Large intestine (tissue), 3 donors: Measurements from ENCODE around the gene KIAA1328. TPM values are rescaled to one million over a fixed set of nuclear protein-coding genes. Genes with fewer than 3 reads are reported as not detected.
"Not testable (repeated sequence)": the region's sequence is repeated elsewhere in the genome, so short reads cannot be mapped to it uniquely, and the experiment has no call there.

ENCODE experiments used
- DNase-seq, 2 donors: peaks; one replicate each; pipeline versions ENCODE4 v3.0.0 to v3.0.0-alpha.2; 2013
- H3K27ac ChIP-seq: one replicate; pipeline ENCODE4 v1.5.1; 2013; ENCODE audit warnings: low read length
- H3K27me3 ChIP-seq: 2 replicates; pipeline ENCODE4 v1.6.1; 2013; ENCODE audit warnings: low read length; ENCODE audit not compliant: control insufficient read depth, insufficient read depth
- H3K36me3 ChIP-seq: 2 replicates; pipeline ENCODE4 v1.6.1; 2013; ENCODE audit warnings: low read length; ENCODE audit not compliant: control insufficient read depth, insufficient read depth
- H3K4me1 ChIP-seq: one replicate; pipeline ENCODE4 v1.6.1; 2013; ENCODE audit warnings: low read length; ENCODE audit not compliant: control insufficient read depth, insufficient read depth
- H3K4me3 ChIP-seq: one replicate; pipeline ENCODE4 v1.5.1; 2013; ENCODE audit warnings: low read length
- H3K9me3 ChIP-seq: one replicate; pipeline ENCODE4 v1.6.1; 2013; ENCODE audit warnings: mild to moderate bottlenecking, low read depth, low read length, moderate library complexity; ENCODE audit not compliant: control insufficient read depth
- WGBS: methylation state at CpG from one replicate; pipeline ENCODE4 v1.1.5; 2013; ENCODE audit warnings: low lambda C conversion rate; ENCODE audit not compliant: insufficient coverage; 5-methylcytosine and 5-hydroxymethylcytosine counted together
- polyA plus RNA-seq: library from polyadenylated mRNA; unstranded; fragments of 120-200 nt; gene quantifications from one replicate; pipeline ENCODE4 v1.2.1, GENCODE V29; 2013

Gene KIAA1328
- polyA plus RNA-seq, 1 donor = 7.0 TPM

DNA sequence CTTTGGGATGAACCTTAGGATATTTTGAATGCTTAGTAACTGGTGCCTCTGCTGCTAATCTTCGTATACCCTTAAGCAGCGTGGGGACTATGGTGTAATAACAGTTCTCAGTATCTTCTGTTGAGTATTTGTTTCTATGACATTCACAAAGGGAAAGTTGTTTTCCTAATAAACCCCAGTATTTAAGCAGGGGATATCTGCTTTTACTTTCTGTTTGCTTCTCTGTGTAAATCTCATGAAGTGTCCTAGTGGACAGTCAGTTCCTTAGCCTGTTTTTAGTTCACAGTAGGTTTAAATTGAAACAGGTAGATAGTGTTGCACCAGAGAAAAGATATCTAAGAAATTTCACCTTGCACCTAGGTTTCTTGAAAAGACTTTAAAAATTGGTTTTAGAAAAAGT, 14.9 kb downstream of the KIAA1328 start:
- H3K4me1 ChIP-seq = no peaks in the 10 kb centered on the region
- H3K27ac ChIP-seq = no peak overlapping the region
- H3K36me3 ChIP-seq = peaks cover 6% of the 10 kb centered on the region
- DNase-seq = peak in 1 of 2 donors; percentile 10
- no peaks in the 10 kb centered on the region for H3K9me3 ChIP-seq
- WGBS = 100% methylated on average over 1 of the region's 2 CpGs
- H3K27me3 ChIP-seq = no peaks in the 10 kb centered on the region
- no peak overlapping the region for H3K4me3 ChIP-seq

GRCh38 chr18:36848609-36849008, 19.7 kb downstream of the KIAA1328 start:
- H3K4me3 ChIP-seq = no peak overlapping the region
- H3K27ac ChIP-seq = no peak overlapping the region
- peaks cover 4% of the 10 kb centered on the region for H3K36me3 ChIP-seq
- DNase-seq = no peak
- no peaks in the 10 kb centered on the region for H3K9me3 ChIP-seq
- no peaks in the 10 kb centered on the region for H3K27me3 ChIP-seq
- no peaks in the 10 kb centered on the region for H3K4me1 ChIP-seq
- 100% methylated on average over 2 of the region's 2 CpGs for WGBS

DNA sequence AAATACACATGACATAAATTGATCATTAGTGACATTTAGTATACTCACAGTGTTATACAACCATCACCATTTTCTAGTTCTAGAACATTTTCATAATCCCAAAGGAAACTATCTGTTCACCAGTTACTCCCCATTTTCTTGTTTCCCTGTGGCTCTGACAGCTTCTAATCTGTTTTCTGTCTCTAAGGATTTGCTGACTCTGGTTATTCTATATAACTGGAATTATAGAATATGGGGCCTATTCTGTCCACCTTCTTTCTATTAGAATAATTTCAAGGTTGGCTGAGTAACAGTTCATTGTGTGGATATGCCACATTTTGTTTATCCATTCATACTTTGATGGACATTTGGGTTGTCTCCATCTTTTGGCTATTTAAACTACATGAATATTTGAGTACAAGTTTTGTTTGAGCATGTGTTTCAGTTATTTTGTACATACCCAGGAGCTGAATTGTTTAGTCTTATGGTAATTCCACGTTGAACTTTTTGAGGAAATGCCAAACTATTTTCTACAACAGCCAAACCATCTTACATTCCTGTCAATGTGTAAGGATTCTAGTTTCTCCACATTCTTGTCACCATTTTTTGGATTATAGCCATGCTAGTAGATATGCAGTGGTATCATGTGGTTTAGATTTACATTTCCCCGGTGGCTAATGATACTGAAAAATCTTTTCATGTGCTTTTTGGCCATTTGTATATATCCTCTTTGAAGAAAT, 20.5 kb downstream of the KIAA1328 start:
- no peaks in the 10 kb centered on the region for H3K27me3 ChIP-seq
- H3K4me3 ChIP-seq = no peak overlapping the region
- no peak overlapping the region for H3K27ac ChIP-seq
- no peaks in the 10 kb centered on the region for H3K4me1 ChIP-seq
- no peak for DNase-seq
- no peaks in the 10 kb centered on the region for H3K9me3 ChIP-seq
- 100% methylated on average over 1 of the region's 2 CpGs for WGBS
- H3K36me3 ChIP-seq = peaks cover 4% of the 10 kb centered on the region

DNA sequence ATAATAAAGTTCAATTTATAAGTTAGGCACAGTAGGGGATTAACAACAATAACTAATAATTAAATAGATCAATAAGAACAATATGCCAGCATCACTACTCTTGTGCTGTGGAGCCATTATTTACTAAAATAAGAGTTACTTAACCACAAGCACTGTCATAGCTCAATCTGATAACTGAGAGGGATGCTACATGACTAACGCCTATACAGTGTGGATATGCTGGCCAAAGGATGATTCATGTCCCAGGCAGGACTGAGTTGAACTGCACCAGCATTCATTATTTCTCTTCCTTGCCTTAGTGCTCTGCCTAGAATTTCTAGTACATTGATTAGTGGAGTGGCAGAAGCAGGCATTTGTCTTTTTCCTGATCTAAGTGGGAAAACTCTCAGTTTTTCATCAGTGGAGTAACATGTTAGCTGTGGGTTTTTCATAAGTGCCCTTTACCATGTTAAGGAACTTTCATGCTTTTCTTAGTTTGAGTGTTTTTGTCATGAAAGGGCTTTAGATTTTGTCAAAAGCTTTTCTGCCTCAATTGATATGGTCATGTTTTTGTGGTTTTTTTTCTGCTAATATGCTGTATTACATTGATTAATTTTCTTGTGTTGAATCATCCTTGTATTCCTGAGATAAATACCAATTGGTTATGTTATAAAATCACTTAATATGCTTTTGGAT, 21.7 kb downstream of the KIAA1328 start:
- Histone ChIP-seq H3K27me3 (no peaks in the 10 kb centered on the region), H3K9me3 (no peaks in the 10 kb centered on the region), H3K4me1 (no peaks in the 10 kb centered on the region), H3K36me3 (peaks cover 4% of the 10 kb centered on the region), H3K4me3 (no peak overlapping the region), H3K27ac (no peak overlapping the region)
- DNase-seq = no peak
- WGBS = no CpG with 5 or more reads among the region's 1 CpG

- WGBS = no CpG with 5 or more reads among the region's 2 CpGs
- H3K4me3 ChIP-seq = no peak overlapping the region
- peaks cover 4% of the 10 kb centered on the region for H3K36me3 ChIP-seq
- H3K27me3 ChIP-seq = no peaks in the 10 kb centered on the region
- H3K4me1 ChIP-seq = no peaks in the 10 kb centered on the region
- H3K9me3 ChIP-seq = no peaks in the 10 kb centered on the region
- no peak for DNase-seq
- no peak overlapping the region for H3K27ac ChIP-seq
Observed at GRCh38 chr18:36851202-36851590, 22.3 kb downstream of the KIAA1328 start.

DNA sequence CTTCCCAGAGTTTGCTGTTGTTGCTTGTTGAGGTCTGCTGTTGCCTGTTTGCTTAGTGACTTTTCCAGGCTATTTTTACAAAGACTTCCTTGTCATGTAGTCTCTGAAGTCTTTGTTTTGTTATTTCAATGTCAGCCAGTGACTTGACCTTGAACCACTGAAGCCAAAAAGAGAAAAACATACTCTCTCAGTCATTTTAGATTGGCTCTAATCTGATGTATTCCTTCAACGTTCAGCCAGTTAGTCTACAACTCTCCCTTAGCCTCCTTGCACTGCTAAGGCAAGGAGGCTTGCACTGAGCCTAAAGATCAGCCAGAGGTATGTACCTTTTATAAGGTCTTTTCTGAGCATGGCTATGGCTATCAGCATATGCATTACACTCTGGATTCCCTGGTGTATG, 27.9 kb downstream of the KIAA1328 start:
- no peaks in the 10 kb centered on the region for H3K9me3 ChIP-seq
- peaks cover 4% of the 10 kb centered on the region for H3K36me3 ChIP-seq
- WGBS = no CpG with 5 or more reads among the region's 1 CpG
- DNase-seq = no peak
- H3K4me1 ChIP-seq = no peaks in the 10 kb centered on the region
- no peak overlapping the region for H3K4me3 ChIP-seq
- H3K27ac ChIP-seq = no peak overlapping the region
- H3K27me3 ChIP-seq = no peaks in the 10 kb centered on the region

GRCh38 chr18:36862182-36862581, 33.3 kb downstream of the KIAA1328 start:
- DNase-seq = no peak
- no peaks in the 10 kb centered on the region for H3K27me3 ChIP-seq
- no peaks in the 10 kb centered on the region for H3K4me1 ChIP-seq
- no peaks in the 10 kb centered on the region for H3K9me3 ChIP-seq
- no peak overlapping the region for H3K27ac ChIP-seq
- no peak overlapping the region for H3K4me3 ChIP-seq
- H3K36me3 ChIP-seq = no peaks in the 10 kb centered on the region
- no CpG with 5 or more reads among the region's 1 CpG for WGBS

DNA sequence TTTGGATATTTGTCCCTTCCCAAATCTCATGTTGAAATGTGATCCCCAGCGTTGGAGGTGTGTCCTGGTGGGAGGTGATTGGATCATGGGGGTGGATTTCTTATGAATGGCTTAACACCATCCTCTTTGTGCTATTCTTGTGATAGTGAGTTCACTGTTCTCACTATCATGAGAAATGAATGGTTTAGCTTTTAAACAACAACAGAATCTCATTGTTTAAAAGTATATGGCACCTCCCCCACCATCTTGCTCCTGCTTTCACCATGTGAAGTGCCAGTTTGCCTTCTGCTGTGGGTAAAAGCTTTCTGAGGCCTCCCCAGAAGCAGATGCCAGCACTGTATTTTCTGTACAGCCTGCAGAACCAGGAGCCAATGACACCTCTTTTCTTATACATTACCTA, 38.1 kb downstream of the KIAA1328 start:
- Histone ChIP-seq H3K36me3 (no peaks in the 10 kb centered on the region), H3K27ac (no peak overlapping the region), H3K27me3 (no peaks in the 10 kb centered on the region), H3K4me3 (no peak overlapping the region), H3K4me1 (no peaks in the 10 kb centered on the region), H3K9me3 (no peaks in the 10 kb centered on the region)
- no CpG with 5 or more reads among the region's 1 CpG for WGBS
- DNase-seq = no peak

GRCh38 chr18:36871801-36872200, 42.9 kb downstream of the KIAA1328 start:
- no peak for DNase-seq
- Histone ChIP-seq H3K27me3 (no peaks in the 10 kb centered on the region), H3K9me3 (no peaks in the 10 kb centered on the region), H3K4me1 (no peaks in the 10 kb centered on the region), H3K27ac (no peak overlapping the region), H3K4me3 (no peak overlapping the region), H3K36me3 (no peaks in the 10 kb centered on the region)
- WGBS = no CpG with 5 or more reads among the region's 3 CpGs

- H3K4me1 ChIP-seq = no peaks in the 10 kb centered on the region
- no peak overlapping the region for H3K27ac ChIP-seq
- H3K9me3 ChIP-seq = no peaks in the 10 kb centered on the region
- no peak overlapping the region for H3K4me3 ChIP-seq
- H3K27me3 ChIP-seq = no peaks in the 10 kb centered on the region
- no peak for DNase-seq
- no peaks in the 10 kb centered on the region for H3K36me3 ChIP-seq
Observed at GRCh38 chr18:36872329-36872728, 43.4 kb downstream of the KIAA1328 start.

GRCh38 chr18:36873826-36874225, 44.9 kb downstream of the KIAA1328 start:
- H3K9me3 ChIP-seq, H3K27me3 ChIP-seq, H3K36me3 ChIP-seq, DNase-seq, H3K4me1 ChIP-seq, H3K27ac ChIP-seq, H3K4me3 ChIP-seq: not testable (repeated sequence)
